ENCODE measurements around the gene SHC2.

DNA sequence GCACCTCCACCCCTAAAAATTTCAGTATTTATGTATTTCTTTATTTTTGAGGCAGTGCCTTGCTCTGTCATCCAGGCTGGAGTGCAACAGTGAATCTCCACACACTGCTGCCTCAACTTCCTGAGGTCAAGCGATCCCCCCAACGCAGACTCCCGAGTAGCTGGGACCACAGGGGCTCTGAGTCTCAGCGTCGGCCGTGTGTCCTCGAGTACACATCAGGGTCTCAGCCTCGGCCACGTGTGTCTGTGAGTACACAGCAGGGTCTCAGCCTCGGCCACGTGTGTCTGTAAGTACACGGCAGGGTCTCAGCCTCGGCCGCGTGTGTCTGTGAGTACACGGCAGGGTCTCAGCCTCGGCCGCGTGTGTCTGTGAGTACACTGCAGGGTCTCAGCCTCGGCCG is 73.1 kb downstream of the SHC2 start:
- TF ChIP-seq, protein P1, sequence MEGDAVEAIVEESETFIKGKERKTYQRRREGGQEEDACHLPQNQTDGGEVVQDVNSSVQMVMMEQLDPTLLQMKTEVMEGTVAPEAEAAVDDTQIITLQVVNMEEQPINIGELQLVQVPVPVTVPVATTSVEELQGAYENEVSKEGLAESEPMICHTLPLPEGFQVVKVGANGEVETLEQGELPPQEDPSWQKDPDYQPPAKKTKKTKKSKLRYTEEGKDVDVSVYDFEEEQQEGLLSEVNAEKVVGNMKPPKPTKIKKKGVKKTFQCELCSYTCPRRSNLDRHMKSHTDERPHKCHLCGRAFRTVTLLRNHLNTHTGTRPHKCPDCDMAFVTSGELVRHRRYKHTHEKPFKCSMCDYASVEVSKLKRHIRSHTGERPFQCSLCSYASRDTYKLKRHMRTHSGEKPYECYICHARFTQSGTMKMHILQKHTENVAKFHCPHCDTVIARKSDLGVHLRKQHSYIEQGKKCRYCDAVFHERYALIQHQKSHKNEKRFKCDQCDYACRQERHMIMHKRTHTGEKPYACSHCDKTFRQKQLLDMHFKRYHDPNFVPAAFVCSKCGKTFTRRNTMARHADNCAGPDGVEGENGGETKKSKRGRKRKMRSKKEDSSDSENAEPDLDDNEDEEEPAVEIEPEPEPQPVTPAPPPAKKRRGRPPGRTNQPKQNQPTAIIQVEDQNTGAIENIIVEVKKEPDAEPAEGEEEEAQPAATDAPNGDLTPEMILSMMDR (IDR thresholded peaks at IDR 0.05; ENCODE audit: insufficient read depth, low read depth, low read length) = no peak
- no peak for TF ChIP-seq EZH2 (IDR thresholded peaks at IDR 0.05; ENCODE audit: insufficient read depth, low read length)
